Neutrophil (primary cell): ENCODE data around the gene CDR2.
"Not testable (repeated sequence)": the region's sequence is repeated elsewhere in the genome, so short reads cannot be mapped to it uniquely, and the experiment has no call there.

Source experiments
- H3K27ac ChIP-seq: fragments of 200-600 bp; sonication (generic); 2 replicates; pipeline ENCODE4 v1.5.1; 2016; ENCODE audit warnings: mild to moderate bottlenecking, moderate library complexity
- H3K27me3 ChIP-seq: fragments of 200-600 bp; sonication (generic); 2 replicates; pipeline ENCODE4 v1.6.0; 2016; ENCODE audit warnings: mild to moderate bottlenecking
- H3K36me3 ChIP-seq: fragments of 200-600 bp; sonication (generic); 2 replicates; pipeline ENCODE4 v1.5.1; 2017
- H3K4me1 ChIP-seq, 2 experiments: fragments of 200-600 bp in 1 of 2; sonication (generic) in 1 of 2; 1 replicate in 1 of 2; 2 replicates in 1 of 2; pipeline versions ENCODE4 v1.5.1 to v1.6.1; 2013 to 2016; ENCODE audit warnings: low read depth in 1 of 2, low read length in 1 of 2, mild to moderate bottlenecking in 1 of 2, moderate library complexity in 1 of 2; ENCODE audit not compliant: control insufficient read depth in 1 of 2, insufficient read depth in 1 of 2
- H3K4me3 ChIP-seq, 2 experiments: fragments of 200-600 bp in 1 of 2; sonication (generic) in 1 of 2; 1 replicate in 1 of 2; 2 replicates in 1 of 2; pipeline ENCODE4 v1.5.1; 2013 to 2016; ENCODE audit warnings: low read depth in 1 of 2, low read length in 1 of 2, mild to moderate bottlenecking in 1 of 2, moderate library complexity in 1 of 2
- H3K9me3 ChIP-seq: fragments of 200-600 bp; sonication (generic); 2 replicates; pipeline ENCODE4 v1.5.1; 2016
- CTCF ChIP-seq: fragments of 200-600 bp; sonication (generic); IDR thresholded peaks from 2 replicates; pipeline ENCODE4 v1.5.1; 2016; ENCODE audit warnings: antibody characterized with exemption

Gene CDR2

DNA sequence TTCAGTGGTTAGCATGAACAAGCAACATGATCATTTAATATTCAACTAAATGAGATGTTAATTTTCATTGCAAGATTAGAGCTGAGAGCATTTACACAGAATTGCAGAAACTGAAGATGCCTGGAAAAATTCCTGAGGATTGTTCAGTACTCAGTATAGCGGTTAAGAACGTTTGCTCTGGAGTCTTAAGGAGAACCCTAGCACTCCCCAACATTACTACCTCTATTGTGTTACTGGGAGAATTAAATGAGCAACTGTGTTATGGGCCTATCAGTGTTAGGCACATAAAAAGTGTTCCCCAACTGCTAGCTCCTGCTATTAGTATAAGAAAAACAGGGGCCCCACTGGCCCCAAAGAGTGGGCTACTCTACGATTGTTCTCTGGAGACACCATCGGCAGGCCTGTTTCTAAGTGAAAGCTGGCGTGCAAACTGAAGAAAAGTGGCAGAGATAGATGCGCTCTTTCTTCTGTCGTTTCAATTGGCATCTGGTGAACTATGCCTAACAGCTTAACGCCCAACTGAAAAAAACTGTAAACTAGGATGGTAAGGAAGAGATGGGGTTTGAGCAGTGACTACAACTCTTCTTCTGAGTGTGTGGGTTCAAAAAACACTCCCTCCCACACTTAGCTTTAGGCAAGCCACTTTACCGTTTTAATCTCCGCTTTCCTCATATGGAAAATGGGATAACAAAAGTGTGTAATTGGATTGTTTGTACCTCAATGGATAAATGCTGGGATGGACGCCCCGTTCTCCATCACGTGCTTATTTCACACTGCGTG lies 1.3 kb downstream of the CDR2 start:
- no peaks in the 10 kb centered on the region for H3K9me3 ChIP-seq
- peak overlapping the region; percentile 73 to 94 for H3K4me3 ChIP-seq
- H3K27me3 ChIP-seq: no peaks in the 10 kb centered on the region
- no peak for TF ChIP-seq CTCF
- no peaks in the 10 kb centered on the region for H3K36me3 ChIP-seq
- peaks cover 73 to 74% of the 10 kb centered on the region in 2 experiments for H3K4me1 ChIP-seq
- no peak overlapping the region for H3K27ac ChIP-seq

GRCh38 chr16:22370038-22370820 lies 4.2 kb downstream of the CDR2 start:
- Histone ChIP-seq H3K27ac (peak overlapping the region; percentile 77), H3K27me3 (no peaks in the 10 kb centered on the region), H3K36me3 (no peaks in the 10 kb centered on the region), H3K4me1 (peaks cover 67 to 69% of the 10 kb centered on the region in 2 experiments), H3K9me3 (no peaks in the 10 kb centered on the region), H3K4me3 (no peak overlapping the region)
- TF ChIP-seq CTCF: no peak

- Histone ChIP-seq H3K4me1 (peaks cover 64 to 66% of the 10 kb centered on the region in 2 experiments), H3K4me3 (peak overlapping the region in 1 of 2 experiments; percentile 9), H3K27me3 (no peaks in the 10 kb centered on the region), H3K27ac (peak overlapping the region; percentile 77), H3K36me3 (no peaks in the 10 kb centered on the region), H3K9me3 (no peaks in the 10 kb centered on the region)
- TF ChIP-seq CTCF: no peak
Measured at GRCh38 chr16:22369221-22369811, 5.1 kb downstream of the CDR2 start.

GRCh38 chr16:22368200-22368826 lies 6.1 kb downstream of the CDR2 start:
- Histone ChIP-seq H3K4me1 (peaks cover 56 to 57% of the 10 kb centered on the region in 2 experiments), H3K27ac (peak overlapping the region; percentile 77)
- H3K36me3 ChIP-seq, H3K27me3 ChIP-seq, H3K4me3 ChIP-seq, H3K9me3 ChIP-seq: not testable (repeated sequence)

DNA sequence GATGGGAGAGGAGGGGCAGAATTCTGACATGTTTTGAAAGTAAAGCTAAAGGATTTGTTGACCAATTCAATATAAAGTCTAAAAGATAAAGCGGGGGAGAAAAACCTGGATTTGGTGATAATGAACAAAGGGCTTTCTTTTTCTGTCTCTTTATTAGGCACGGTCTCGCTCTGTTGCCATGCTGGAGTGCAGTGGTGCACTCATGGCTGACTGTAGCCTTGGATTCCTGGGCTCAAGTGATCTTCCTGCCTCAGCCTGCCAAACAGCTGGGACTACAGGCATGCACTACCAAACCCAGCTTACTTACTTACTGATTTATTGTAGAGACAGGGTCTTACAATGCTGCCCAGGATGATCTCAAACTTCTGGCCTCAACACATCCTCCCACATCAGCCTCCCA lies 7.5 kb downstream of the CDR2 start:
- Histone ChIP-seq H3K4me1 (peaks cover 41 to 43% of the 10 kb centered on the region in 2 experiments), H3K27ac (no peak overlapping the region)

More for the DNA sequence above, 7.5 kb downstream of the CDR2 start:
- Histone ChIP-seq H3K36me3 (peaks cover 6% of the 10 kb centered on the region), H3K27me3 (no peaks in the 10 kb centered on the region), H3K9me3 (no peaks in the 10 kb centered on the region), H3K4me3 (no peak overlapping the region)
- no peak for TF ChIP-seq CTCF
